ENCODE results near the gene SIAH2. TPM values are rescaled to one million over a fixed set of nuclear protein-coding genes. Genes with fewer than 3 reads are reported as not detected.

The SIAH2 gene, protein sequence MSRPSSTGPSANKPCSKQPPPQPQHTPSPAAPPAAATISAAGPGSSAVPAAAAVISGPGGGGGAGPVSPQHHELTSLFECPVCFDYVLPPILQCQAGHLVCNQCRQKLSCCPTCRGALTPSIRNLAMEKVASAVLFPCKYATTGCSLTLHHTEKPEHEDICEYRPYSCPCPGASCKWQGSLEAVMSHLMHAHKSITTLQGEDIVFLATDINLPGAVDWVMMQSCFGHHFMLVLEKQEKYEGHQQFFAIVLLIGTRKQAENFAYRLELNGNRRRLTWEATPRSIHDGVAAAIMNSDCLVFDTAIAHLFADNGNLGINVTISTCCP
- total RNA-seq, result 48.5 and 67.2 TPM in 2 replicates

DNA sequence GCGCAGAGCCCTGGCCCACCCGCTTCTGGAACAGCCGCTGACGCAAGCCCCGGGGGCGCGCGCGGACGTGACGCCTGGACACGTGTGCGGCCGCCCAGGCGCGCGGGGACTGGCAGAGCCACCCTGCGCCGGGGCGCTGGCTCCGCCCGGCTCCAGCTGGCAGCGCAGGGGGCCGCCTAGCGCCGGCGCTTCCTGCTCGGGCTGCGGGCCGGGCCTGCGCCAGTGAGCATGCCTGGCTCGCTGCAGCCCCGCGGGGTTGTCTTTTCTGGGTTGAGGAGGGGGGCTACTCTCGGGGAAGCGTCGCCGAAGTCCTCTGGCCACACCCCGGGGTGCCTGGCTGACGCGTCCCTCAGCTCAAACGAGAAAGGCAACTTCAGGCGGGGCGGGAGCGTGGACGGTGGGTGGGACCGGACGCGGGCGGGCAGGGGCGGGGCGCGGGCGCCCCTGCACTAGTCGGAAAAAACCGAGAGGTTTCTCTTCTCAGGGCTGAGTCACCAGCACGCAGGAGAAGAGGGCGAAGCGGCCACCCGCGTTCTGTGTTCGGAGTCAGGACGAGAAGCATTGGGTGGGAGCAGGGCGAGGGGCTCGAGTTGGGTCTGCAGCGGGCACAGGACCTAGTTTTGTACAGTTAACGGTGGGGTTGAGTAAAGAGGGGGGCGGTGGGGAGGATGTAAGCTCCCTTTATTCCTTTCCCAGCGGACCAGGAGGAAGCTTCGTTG is at the start of gene SIAH2:
SIAH2 (minus strand) TSS at position 48 of the 719 bp plus-strand sequence. CDS start 320 bp downstream, outside the sequence.

GRCh38 chr3:150703756-150704344 is 59.1 kb downstream of the SIAH2 start, which contains the start of gene ERICH6:
ERICH6 (minus strand) TSS chr3:150703920; CDS start chr3:150703898, 22 bp downstream.

Other genes with a start within 250 kb of the SIAH2 start
- gene SERP1, start 216.7 kb downstream of the SIAH2 start, total RNA-seq, result 191 and 350 TPM in 2 replicates
- gene EIF2A, start 216.4 kb downstream of the SIAH2 start, total RNA-seq, result 73.9 and 158 TPM in 2 replicates
- gene SELENOT, start 159.8 kb downstream of the SIAH2 start, total RNA-seq, result 96.8 and 134 TPM in 2 replicates
- gene ERICH6, start 59.2 kb downstream of the SIAH2 start, total RNA-seq, result 0.05 TPM in 1 of 2 replicates, not detected in the other
- not detected in 2 replicates for gene MINDY4B, start 142.3 kb upstream of the SIAH2 start, total RNA-seq
- not detected in 2 replicates for gene CLRN1, start 209.6 kb upstream of the SIAH2 start, total RNA-seq